OCI-LY3 (cell line): ENCODE measurements around the gene DPPA4.

ENCODE experiments used
- H2AFZ ChIP-seq: fragments of 200-600, 300-600 bp; shearing (Covaris generic); 2 replicates; pipeline ENCODE4 v1.6.0; 2014; ENCODE audit warnings: antibody characterized with exemption, low read depth, low read length
- H3K27ac ChIP-seq: fragments of 200-600, 300-600 bp; sonication (generic); 2 replicates; pipeline ENCODE4 v1.5.1; 2014; ENCODE audit warnings: mild to moderate bottlenecking, low read length, moderate library complexity, mixed read lengths
- H3K27me3 ChIP-seq: fragments of 200-600, 300-600 bp; sonication (generic); 2 replicates; pipeline ENCODE4 v1.6.1; 2014; ENCODE audit warnings: low read depth, low read length, mixed read lengths
- H3K36me3 ChIP-seq: fragments of 200-600, 300-600 bp; sonication (generic); replicated peaks from 2 replicates; pipeline ENCODE3; 2014; ENCODE audit warnings: low read depth, low read length, mixed read lengths
- H3K4me1 ChIP-seq: fragments of 300-600, 200-600 bp; sonication (generic); 2 replicates; pipeline ENCODE4 v1.6.1; 2014; ENCODE audit warnings: low read length, mixed read lengths
- H3K4me2 ChIP-seq: fragments of 200-600, 300-600 bp; sonication (generic); 2 replicates; pipeline ENCODE4 v1.6.1; 2014; ENCODE audit warnings: low read length, mixed read lengths
- H3K4me3 ChIP-seq: fragments of 300-600, 200-600 bp; sonication (generic); 2 replicates; pipeline ENCODE4 v1.5.1; 2014; ENCODE audit warnings: antibody characterized with exemption, mild to moderate bottlenecking, low read length, moderate library complexity
- H3K79me2 ChIP-seq: fragments of 300-600, 200-600 bp; shearing (Covaris generic); 2 replicates; pipeline ENCODE4 v1.6.1; 2014; ENCODE audit warnings: mild to moderate bottlenecking, low read length, mixed read lengths
- H3K9ac ChIP-seq: fragments of 300-600, 200-600 bp; shearing (Covaris generic); 2 replicates; pipeline ENCODE4 v1.6.0; 2014; ENCODE audit warnings: mild to moderate bottlenecking, low read length, moderate library complexity
- H3K9me3 ChIP-seq: fragments of 200-600, 300-600 bp; shearing (Covaris generic); 2 replicates; pipeline ENCODE4 v1.6.1; 2014; ENCODE audit warnings: low read length, mixed read lengths; ENCODE audit not compliant: insufficient read depth
- H4K20me1 ChIP-seq: fragments of 200-600, 300-600 bp; sonication (generic); 2 replicates; pipeline ENCODE4 v1.6.1; 2016; ENCODE audit warnings: low read length, mixed read lengths; ENCODE audit not compliant: insufficient read depth
- CTCF ChIP-seq: fragments of 200-600, 300-600 bp; sonication (generic); IDR thresholded peaks from 2 replicates; pipeline ENCODE4 v1.5.1; 2014; ENCODE audit warnings: antibody characterized with exemption, low read length, low read depth
- EZH2phosphoT487 ChIP-seq: fragments of 200-600 bp; shearing (Covaris generic); IDR thresholded peaks from 2 replicates; pipeline ENCODE4 v1.6.1; 2018; ENCODE audit warnings: antibody characterized with exemption, mixed run types, low read depth

DPPA4 gene

GRCh38 chr3:109356442-109357155 lies 19.3 kb upstream of the DPPA4 start:
- Histone ChIP-seq H3K4me3 (no peak overlapping the region), H3K27me3 (no peaks in the 10 kb centered on the region), H3K27ac (no peak overlapping the region), H3K79me2 (no peaks in the 10 kb centered on the region), H2AFZ (no peak overlapping the region), H3K9me3 (no peaks in the 10 kb centered on the region), H3K4me1 (peaks cover 14% of the 10 kb centered on the region), H3K4me2 (peak overlapping the region; percentile 37), H3K9ac (no peak overlapping the region), H4K20me1 (no peaks in the 10 kb centered on the region), H3K36me3 (no peaks in the 10 kb centered on the region)
- TF ChIP-seq CTCF (no peak), EZH2phosphoT487 (no peak)

GRCh38 chr3:109355625-109356441 lies 18.5 kb upstream of the DPPA4 start:
- Histone ChIP-seq H3K36me3 (no peaks in the 10 kb centered on the region), H3K27me3 (no peaks in the 10 kb centered on the region), H3K4me2 (peak overlapping the region; percentile 37), H3K4me3 (peak overlapping the region; percentile 42; the same call in 1 of the 2 replicates), H3K27ac (no peak overlapping the region), H2AFZ (no peak overlapping the region), H3K79me2 (no peaks in the 10 kb centered on the region), H3K9me3 (no peaks in the 10 kb centered on the region), H3K4me1 (peaks cover 14% of the 10 kb centered on the region), H4K20me1 (no peaks in the 10 kb centered on the region), H3K9ac (no peak overlapping the region)
- TF ChIP-seq EZH2phosphoT487, result no peak
- no peak for TF ChIP-seq CTCF

- no peak overlapping the region for H3K9ac ChIP-seq
- H3K4me1 ChIP-seq, result peaks cover 14% of the 10 kb centered on the region
- no peak overlapping the region for H3K4me2 ChIP-seq
- no peak overlapping the region for H2AFZ ChIP-seq
- H3K4me3 ChIP-seq, result no peak overlapping the region
- TF ChIP-seq EZH2phosphoT487 (no peak), CTCF (no peak)
- no peaks in the 10 kb centered on the region for H4K20me1 ChIP-seq
- no peaks in the 10 kb centered on the region for H3K36me3 ChIP-seq
- no peaks in the 10 kb centered on the region for H3K79me2 ChIP-seq
- H3K9me3 ChIP-seq, result no peaks in the 10 kb centered on the region
- no peak overlapping the region for H3K27ac ChIP-seq
- H3K27me3 ChIP-seq, result no peaks in the 10 kb centered on the region
These were observed 15.7 kb upstream of the DPPA4 start for GRCh38 chr3:109353057-109353456.

- no peaks in the 10 kb centered on the region for H3K36me3 ChIP-seq
- no peaks in the 10 kb centered on the region for H3K79me2 ChIP-seq
- no peaks in the 10 kb centered on the region for H3K27me3 ChIP-seq
- TF ChIP-seq CTCF, result no peak
- TF ChIP-seq EZH2phosphoT487, result no peak
- H3K27ac ChIP-seq, result no peak overlapping the region
- no peak overlapping the region for H3K9ac ChIP-seq
- H3K4me3 ChIP-seq, result no peak overlapping the region
- H3K4me2 ChIP-seq, result no peak overlapping the region
- no peaks in the 10 kb centered on the region for H4K20me1 ChIP-seq
- H3K4me1 ChIP-seq, result peaks cover 7% of the 10 kb centered on the region
- H3K9me3 ChIP-seq, result no peaks in the 10 kb centered on the region
- no peak overlapping the region for H2AFZ ChIP-seq
These were observed 13.9 kb upstream of the DPPA4 start for GRCh38 chr3:109351231-109351630.
